ENCODE measurements around the gene EMSY.

Gene EMSY

DNA sequence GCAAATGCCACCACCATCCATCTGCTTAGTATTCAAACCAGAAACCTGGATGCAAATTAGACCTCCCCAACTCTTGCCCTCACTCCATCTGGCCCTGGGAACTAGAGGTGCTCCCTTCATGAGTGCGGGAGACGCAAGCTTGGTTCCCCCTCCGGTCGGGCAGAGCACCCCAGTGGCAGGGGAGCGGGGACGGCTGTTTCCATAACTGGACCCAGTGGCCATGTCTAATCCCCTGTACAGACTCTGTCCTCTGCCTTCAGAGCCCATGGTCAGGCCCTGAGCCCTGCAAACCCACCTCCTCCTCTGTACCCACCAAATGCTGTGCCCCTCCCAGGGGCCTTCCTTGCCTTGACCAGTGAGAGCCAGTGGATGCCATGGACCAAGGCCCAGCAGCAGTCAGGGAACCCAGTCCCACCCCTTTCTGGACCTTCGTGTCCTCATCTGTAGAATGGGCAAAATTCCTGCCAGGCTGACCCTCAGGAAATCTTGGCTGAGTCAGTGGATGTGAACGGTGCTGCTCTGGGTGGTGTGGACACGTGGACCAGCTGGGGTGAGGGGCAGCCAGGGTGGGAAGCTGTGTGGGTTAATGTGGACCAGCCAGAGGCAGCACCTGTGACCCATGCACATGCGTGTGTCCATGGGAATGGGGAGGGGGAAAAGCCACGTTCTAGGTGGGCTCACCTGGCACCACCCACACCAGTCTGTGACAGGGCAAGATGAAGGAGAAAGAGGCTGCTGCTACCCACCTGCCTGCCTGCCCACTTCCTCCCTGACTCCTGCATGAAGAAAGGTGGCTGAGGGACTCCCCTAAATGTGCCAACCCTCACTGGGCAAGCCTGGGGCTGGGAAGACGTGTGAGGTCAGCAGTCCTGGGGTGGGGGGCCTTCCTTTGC, 153.0 kb downstream of the EMSY start:
- DNase-seq (ENCODE audit: low read depth in 2 of 2), result no peak

DNA sequence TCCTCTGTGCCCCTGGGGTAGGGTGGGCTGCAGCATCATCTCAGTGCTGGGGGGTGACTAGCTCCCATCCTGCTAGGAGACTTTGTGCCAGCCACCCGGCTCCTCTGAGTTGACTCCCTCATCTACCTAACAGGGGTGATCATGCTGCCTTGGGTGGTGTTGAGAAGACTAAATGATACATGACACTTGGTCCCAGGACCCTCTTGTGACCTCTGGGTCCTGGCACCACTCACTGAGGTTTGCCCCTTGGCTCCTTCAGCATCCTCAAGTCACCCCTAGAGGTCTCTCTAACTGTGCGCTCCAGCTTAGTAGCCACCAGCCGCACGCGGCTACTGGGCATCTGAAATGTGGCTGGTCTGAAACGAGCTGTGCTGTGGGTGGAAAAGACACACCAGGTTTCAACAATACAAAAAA, 153.6 kb downstream of the EMSY start:
- no peak for DNase-seq (ENCODE audit: low read depth in 2 of 2)

DNA sequence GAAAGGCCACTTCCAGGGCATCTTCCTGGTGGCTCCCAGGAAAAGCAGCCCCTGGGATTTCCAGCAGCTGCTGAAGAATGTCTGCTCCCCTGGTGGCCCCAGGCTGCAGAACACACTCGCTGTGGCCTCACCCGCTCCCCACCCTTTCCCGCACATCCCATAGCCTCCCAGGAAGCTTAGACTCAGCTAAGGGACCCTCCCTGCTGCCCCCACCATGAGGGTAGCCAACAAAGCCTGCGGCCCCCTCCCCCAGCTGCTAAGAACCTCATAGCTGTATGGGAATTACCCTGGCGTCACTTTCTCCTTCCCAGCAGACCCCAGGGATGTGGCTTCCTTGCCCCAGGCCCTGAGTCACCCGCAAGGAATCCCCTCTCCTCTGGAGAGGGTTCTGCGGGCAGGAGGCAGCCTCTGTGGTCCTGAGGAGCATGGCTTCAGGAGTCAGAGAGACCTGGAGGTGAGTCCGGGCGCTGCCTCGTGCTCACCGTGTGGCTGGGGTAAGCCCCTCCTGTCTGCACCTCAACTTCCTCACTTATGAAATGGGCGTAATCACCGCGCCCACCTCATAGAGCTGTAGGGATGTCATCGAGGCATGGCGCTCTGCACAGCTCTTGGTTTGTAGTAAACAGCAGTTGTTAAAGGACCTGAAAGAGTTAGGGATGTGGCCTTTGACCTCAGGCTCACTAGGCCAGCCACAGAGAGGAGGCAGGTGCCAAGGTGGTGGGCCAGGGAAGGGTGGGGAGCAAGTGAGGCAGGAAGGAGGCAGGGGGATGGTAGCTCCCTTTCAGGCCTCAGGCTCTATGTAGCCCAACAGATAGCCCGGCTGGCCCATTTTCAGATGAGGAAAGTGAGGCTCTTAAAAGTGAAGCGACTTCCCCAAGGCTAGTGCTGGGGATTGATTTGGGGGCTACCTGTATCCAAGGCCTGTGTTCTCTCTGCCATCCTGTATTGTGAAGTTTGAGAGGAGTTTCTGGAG, 154.5 kb downstream of the EMSY start:
- DNase-seq (ENCODE audit: low read depth in 2 of 2), result no peak

DNA sequence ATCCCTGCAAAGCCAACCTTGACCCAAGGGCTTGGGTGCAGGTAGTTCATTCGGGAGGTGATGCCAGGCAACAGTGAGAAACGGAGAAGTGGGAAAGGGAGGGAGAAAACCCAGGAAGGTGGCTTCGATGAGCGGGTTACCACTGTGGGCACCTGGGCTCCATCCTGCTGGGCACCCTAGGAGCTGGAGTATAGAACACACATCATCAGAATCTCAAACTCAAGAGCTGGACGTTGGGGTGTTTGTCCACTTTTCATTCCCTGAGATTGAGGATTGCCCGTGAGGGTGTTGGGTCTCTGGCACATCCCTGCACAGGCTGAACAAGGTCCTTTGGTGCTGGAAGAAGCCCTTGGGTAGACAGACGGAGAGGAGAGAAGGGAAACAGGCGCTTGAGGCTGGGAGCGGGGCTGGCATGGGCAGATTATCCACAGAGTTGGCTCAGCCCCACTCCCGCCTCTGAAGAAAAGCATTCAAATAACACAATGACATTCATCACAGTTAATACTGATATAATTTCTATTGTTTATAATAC, 155.4 kb downstream of the EMSY start:
- DNase-seq (ENCODE audit: low read depth in 2 of 2), result no peak

DNA sequence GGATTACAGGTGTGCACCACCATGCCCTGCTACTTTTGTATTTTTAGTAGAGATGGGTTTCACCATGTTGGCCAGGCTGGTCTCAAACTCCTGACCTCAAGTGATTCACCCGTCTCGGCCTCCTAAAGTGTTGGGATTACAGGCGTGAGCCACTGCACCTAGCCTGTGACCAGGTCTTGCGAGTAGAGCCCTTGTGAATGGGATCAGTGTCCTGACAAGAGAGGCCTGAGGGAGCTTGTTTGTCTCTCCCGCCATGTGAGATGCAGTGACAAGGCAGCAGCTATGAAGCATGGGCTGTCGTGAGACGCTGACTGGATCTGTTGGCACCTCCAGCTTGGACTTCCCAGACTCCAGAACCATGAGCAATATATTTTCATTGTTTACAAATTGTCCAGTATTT, 156.5 kb downstream of the EMSY start:
- DNase-seq (ENCODE audit: low read depth in 2 of 2), result no peak

DNA sequence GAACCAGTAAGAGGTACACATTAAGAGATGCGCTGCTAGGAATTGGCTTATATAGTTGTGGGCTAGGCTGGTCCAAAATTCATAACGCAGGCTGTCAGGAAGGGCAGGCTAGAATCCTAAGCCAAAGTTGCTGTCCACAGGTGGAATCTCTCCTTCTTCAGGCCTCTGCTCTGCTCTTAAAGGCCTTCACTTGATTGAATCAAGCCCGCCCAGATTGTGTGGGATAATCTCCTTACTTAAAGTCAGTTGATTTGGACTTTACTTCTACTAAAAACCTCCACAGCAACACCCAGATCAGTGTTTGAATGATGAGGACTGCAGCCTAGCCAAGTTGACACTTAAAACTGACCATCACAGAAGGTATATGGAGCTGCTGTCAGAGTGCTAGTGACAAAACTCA, 156.9 kb downstream of the EMSY start:
- no peak for DNase-seq (ENCODE audit: low read depth in 2 of 2)

DNA sequence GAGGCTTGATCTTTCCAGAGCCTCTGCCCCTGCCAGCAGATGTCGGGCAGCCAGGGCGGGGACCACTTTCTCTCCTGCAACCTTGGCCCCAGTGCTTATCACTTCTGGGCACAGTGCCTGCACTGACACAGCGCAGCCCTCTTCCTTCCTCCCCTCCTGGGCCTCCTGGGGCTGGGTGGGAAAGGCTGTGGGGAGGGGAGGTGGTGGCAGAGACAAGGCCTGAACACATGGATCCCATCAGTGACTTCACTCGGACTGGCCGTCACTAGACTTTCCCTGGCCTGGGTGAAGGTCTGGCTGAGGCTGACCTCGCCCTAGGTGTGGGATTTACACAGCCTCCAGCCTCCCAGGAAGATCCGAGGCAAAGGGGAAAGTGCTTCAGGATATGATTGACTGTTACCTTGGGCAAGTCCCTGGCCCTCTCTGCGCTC, 157.6 kb downstream of the EMSY start:
- no peak for DNase-seq (ENCODE audit: low read depth in 2 of 2)

All from stimulated activated CD8-positive, alpha-beta memory T cell treated with anti-CD3 and anti-CD28 coated beads, Interleukin-15, amount 100 ng/mL, for 4 hours (primary cell).